HL-60 (cell line): ENCODE data around the gene TK2.
A peak's percentile ranks its signal among the peaks of the same experiment; 100 is the strongest.

Experiments
- CTCF ChIP-seq: IDR thresholded peaks from one replicate; pipeline ENCODE4 v1.5.1; 2011; ENCODE audit warnings: low read length, control low read depth, inconsistent platforms; ENCODE audit not compliant: insufficient read depth
- GABPA ChIP-seq: IDR thresholded peaks from 2 replicates; pipeline ENCODE4 v1.6.1; 2012; ENCODE audit warnings: low read depth
- POLR2AphosphoS5 ChIP-seq: IDR thresholded peaks from 2 replicates; pipeline ENCODE4 v1.6.1; 2012; ENCODE audit warnings: low read depth
- REST ChIP-seq: IDR thresholded peaks from 2 replicates; pipeline ENCODE4 v1.6.1; 2012; ENCODE audit warnings: low read depth; ENCODE audit not compliant: insufficient replicate concordance

DNA sequence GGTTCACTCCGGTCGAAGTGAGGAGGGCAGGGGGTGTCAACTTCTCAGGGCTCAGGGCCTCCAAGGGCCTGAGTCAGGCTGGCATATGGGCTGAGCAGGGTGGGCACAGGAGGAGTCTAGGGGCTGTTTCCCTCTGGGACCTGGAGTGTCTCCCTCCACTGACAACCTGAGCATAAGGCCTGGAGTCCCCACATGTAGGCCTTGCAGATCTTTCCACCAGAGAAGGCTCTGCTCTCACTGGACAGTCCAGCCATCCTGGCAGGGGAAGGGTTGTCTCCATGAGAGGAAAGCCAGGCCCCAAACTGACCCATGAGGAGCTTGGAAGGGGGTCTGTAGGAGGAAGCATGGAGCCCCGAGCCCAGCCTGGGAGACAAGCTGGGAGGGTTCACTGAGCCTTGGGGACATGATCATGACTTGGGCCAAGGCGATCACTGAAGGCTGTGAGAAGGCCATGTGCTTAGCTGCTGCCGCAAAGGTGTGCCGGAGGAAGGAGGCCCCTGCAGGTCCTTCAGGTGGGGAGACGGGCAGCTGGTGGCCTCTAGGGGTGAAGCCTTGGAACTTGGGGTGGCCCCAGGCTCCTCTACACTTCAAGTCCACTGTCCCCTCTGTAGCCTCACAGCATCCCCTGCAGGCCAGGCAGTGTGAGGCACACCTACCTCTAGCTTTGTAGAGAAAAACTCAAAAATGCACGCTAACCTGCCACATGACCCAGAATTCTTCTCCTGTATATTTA is 39.2 kb upstream of the TK2 start:
- TF ChIP-seq CTCF (peak; percentile 97), POLR2AphosphoS5 (no peak), REST (no peak), GABPA (no peak)
